Occipital lobe (tissue), 3 donors: ENCODE data around the gene NLRP7. TPM values are rescaled to one million over a fixed set of nuclear protein-coding genes. Genes with fewer than 3 reads are reported as not detected.

Source experiments
- DNase-seq: peaks from one replicate; lab custom pipeline; 2025; lab: John Stamatoyannopoulos, UW
- small RNA-seq: library from RNA; depleted of rRNA; stranded (forward); fragments of <200 nt; gene quantifications from one replicate; pipeline ENCODE3, GENCODE V24; 2014
- total RNA-seq: library from RNA; depleted of rRNA; stranded (reverse); fragments of >200 nt; gene quantifications from one replicate; pipeline ENCODE4 v1.2.3, GENCODE V29; 2014

NLRP7 gene
- total RNA-seq, 1 donor from 2014 or later, result not detected

GRCh38 chr19:54873990-54874389, 73.3 kb downstream of the NLRP7 start, which contains the start of gene FCAR:
FCAR (plus strand) TSS chr19:54874235; CDS start chr19:54874290, 55 bp downstream.
- DNase-seq, result no peak

Small RNA genes lying within 50 kb of the gene (small RNA-seq; reads per million reads assigned to genes)
- not detected for gene AC011476.8

Other genes with a start within 250 kb of the NLRP7 start
- not detected for gene KIR3DL3, start 223.1 kb downstream of the NLRP7 start, total RNA-seq
- not detected for gene KIR2DL3, start 209.0 kb downstream of the NLRP7 start, total RNA-seq
- gene KIR2DL1, start 177.7 kb downstream of the NLRP7 start, total RNA-seq, result not detected
- gene KIR2DL4, start 143.9 kb downstream of the NLRP7 start, total RNA-seq, result not detected
- not detected for gene KIR3DL1, start 131.1 kb downstream of the NLRP7 start, total RNA-seq
- gene KIR2DS4, start 114.9 kb downstream of the NLRP7 start, total RNA-seq, result not detected
- not detected for gene KIR3DL2, start 97.1 kb downstream of the NLRP7 start, total RNA-seq
- not detected for gene FCAR, start 73.3 kb downstream of the NLRP7 start, total RNA-seq
- gene NCR1, start 41.4 kb downstream of the NLRP7 start, total RNA-seq, result not detected
- gene NLRP2, start 18.8 kb upstream of the NLRP7 start, total RNA-seq, result 2.0 TPM
- 0.47 TPM for gene GP6, start 90.7 kb upstream of the NLRP7 start, total RNA-seq
- gene RDH13, start 115.6 kb upstream of the NLRP7 start, total RNA-seq, result 15.0 TPM
- gene EPS8L1, start 128.3 kb upstream of the NLRP7 start, total RNA-seq, result 0.62 TPM
- 20.7 TPM for gene PPP1R12C, start 170.1 kb upstream of the NLRP7 start, total RNA-seq
- gene TNNT1, start 201.7 kb upstream of the NLRP7 start, total RNA-seq, result not detected
- not detected for gene TNNI3, start 210.2 kb upstream of the NLRP7 start, total RNA-seq
- gene DNAAF3, start 219.1 kb upstream of the NLRP7 start, total RNA-seq, result 0.31 TPM
- 36.8 TPM for gene SYT5, start 232.8 kb upstream of the NLRP7 start, total RNA-seq